ENCODE measurements around the gene KCNAB3.

DNA sequence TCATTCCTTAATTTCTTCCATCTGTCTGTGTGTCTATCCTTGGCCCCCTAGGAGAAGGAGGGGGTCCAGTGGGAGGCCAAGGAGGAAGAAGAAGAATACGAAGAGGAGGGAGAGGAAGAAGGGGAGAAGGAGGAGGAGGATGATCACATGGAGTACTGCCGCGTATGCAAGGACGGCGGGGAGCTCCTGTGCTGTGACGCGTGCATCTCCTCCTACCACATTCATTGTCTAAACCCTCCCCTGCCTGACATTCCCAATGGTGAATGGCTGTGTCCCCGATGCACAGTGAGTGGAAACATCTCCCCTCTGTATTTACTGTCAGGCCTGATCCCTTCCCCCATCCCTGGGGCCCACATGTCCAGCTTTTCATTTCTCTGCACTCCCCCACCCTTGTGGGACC, 34.8 kb downstream of the KCNAB3 start:
- TF ChIP-seq, protein P1, sequence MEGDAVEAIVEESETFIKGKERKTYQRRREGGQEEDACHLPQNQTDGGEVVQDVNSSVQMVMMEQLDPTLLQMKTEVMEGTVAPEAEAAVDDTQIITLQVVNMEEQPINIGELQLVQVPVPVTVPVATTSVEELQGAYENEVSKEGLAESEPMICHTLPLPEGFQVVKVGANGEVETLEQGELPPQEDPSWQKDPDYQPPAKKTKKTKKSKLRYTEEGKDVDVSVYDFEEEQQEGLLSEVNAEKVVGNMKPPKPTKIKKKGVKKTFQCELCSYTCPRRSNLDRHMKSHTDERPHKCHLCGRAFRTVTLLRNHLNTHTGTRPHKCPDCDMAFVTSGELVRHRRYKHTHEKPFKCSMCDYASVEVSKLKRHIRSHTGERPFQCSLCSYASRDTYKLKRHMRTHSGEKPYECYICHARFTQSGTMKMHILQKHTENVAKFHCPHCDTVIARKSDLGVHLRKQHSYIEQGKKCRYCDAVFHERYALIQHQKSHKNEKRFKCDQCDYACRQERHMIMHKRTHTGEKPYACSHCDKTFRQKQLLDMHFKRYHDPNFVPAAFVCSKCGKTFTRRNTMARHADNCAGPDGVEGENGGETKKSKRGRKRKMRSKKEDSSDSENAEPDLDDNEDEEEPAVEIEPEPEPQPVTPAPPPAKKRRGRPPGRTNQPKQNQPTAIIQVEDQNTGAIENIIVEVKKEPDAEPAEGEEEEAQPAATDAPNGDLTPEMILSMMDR (conservative IDR thresholded peaks at IDR 0.05 in 1 of 2, IDR thresholded peaks at IDR 0.05 in 1 of 2; ENCODE audit: low read depth in 1 of 2, low read length in 2 of 2), result no peak
- no peak for TF ChIP-seq EZH2 (IDR thresholded peaks at IDR 0.05; ENCODE audit: low read length, missing control alignments)
